ENCODE results near the gene RHBDF1.
A peak's percentile ranks its signal among the peaks of the same experiment; 100 is the strongest.
"Not testable (repeated sequence)": the region's sequence is repeated elsewhere in the genome, so short reads cannot be mapped to it uniquely, and the experiment has no call there.

The RHBDF1 gene

DNA sequence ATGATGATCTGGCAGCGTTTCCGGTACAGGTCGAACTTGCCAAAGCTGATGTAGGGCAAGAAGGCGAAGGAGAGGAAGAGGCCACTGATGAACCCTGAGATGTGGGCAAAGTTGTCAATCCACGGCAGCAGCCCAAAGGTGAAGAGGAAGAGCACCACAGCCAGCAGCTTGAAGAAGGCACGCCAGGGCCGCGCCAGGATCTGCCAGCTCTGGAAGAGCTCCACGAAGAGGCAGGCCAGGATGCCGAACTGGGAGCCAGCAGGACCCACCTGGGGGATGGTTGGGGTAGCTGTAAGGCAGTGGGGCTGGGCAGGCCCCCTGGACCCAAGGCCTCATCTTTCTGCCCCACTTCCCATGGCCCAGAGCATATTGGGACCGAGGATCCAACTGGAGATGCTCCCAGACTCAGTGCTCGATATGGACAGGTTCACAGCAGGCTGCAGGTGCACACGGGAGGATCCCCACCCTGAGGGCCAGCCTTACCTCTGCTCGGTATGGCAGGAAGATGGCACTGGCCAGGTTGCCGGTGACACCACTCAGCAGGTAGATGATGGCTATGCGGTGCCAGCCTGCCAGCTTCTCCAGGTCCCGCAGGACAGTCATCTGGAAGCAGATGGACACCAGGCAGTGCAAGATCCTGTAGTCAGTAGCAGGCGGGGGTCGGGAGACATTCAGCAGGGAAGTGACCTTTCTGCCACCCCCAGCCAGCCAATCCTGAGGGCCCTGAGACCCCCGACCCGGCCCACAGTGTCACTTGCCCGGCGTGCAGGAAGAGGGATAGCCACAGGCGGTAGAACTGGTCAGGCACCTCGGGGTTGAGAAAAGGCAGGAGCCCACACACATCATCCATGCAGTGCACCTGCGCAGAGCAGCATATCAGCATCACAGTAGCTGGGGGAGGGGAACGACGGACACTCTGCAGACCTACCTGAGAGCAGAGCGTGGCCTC lies 13.7 kb downstream of the RHBDF1 start:
- no peak for DNase-seq

DNA sequence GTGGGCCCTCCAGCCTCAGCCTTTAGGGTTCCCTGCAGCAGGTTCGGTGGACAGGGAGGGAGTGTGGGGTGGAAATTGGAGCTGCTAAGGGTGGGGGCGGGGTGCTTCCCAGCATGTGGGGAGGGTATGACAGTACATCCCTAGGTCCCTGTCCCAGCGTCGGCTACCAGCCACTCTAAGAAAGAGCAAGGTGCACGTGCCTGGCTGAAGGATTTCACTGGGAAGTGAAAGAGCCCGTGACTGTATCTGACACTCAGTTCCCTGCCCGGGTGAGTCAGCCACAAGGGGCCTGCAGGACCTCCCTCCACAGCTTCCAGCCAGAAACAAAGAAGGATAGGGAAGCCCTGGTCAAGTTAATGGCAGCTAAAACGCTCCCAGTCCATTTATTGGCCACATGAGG lies 14.7 kb downstream of the RHBDF1 start:
- no peak for DNase-seq

DNA sequence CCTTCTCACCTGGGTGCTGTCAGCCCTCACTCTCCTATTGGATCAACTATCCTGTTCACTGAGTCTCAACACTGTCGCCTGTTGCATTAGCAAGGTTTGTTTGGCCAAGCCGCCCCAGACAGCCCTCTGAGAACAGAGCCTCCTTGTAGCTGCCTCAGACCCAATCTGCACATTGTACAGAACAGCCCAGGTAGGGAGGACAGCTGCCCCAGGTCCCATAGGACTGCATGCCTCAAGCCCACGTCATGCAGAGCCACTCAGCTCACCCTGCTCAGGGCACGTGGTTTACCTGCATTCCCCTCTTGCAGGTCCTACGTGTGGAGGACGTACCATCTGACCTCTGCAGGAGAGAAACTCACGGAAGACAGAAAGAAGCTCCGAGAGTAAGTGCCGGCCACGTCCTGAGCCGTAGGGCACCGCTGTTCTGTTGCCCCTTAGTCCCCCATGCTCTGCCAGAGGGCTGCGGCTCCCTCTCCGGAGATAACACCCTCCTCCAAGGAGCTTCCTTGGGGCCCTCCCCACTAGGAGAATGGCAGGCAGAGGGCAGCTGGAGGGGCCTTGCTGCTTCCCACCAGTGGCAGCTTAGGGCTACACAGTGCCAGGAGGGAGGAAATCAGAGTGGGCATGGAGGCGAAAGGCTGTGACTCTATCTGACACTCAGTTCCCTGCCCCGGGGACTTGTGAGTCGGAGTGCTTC lies 16.1 kb downstream of the RHBDF1 start:
- no peak for DNase-seq

DNA sequence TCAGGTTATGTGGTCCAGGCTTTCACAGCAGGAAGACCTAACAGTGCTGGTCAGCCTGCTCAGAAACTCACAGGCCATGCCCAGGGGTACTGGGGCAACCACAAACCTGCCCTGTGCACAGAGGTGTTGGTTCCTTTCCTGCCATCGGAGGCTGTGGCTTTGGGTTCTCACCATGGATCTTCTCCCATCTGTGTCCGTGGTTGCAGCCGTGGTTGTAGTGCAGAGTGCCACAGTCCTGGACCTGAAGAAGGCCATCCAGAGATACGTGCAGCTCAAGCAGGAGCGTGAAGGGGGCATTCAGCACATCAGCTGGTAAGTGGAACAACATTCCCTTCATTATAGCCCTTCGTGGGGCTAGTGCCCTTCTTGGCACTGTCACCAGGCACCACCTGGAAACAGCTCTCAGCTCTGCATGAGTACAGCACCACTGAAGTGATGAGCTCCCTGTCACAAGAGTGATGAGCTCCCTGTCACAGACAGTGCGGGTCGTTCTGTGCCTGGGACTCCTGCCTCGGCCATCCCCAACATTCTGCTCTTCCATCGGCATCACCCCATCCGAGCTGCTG lies 16.8 kb downstream of the RHBDF1 start:
- DNase-seq: no peak

- DNase-seq: no peak
Measured at GRCh38 chr16:54237-54581, 18.2 kb downstream of the RHBDF1 start.

DNA sequence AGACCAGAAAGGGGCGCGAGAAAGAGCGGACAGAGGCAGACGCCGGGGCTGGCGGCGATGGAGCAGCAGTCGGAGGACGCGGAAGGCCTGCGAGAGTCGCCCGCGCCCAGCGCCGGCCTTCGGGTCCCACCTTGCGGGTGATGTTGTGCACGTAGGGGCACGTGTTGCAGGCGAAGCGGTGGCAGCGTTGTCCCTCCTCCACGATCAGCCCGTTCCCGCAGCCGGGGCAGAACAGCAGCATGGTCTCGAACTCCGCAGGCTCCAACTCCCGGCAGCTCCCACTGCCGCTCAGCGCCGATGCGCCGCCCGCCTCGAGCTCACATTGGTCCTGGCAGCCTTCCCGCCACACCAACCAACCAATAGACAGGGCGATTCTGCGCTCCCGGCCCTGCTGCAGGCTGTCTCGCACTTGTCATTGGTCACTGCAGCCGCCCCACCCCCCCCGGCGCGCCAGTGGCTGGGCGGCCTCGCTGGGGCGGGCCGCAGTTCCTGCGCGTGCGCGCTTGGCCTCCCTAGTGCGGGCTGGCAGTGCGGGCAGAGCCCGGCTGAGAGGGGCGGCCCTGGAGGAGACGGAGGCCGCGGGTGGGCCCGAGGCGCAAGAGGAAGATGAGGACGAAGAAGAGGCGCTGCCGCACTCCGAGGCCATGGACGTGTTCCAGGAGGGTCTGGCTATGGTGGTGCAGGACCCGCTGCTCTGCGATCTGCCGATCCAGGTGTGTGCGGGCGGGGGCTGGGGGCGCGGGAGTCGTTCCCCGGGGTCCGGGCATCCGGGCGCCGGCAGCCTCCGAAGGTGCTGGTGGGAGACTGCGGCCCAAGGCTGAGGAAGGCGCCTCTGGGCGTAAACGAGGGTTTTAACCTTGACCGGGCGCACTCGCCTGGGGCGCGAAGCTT lies 18.8 kb downstream of the RHBDF1 start, which contains the start of the genes POLR3K and SNRNP25:
Gene POLR3K (minus strand): TSS at position 263 of the 891 bp plus-strand sequence. CDS start 22 bp downstream, at position 241.
Gene SNRNP25 (plus strand): TSS at position 483 of the 891 bp plus-strand sequence. CDS start 189 bp downstream, at position 672.
- peak; percentile 99 for DNase-seq

GRCh38 chr16:50769-51591 lies 21.5 kb downstream of the RHBDF1 start:
- no peak for DNase-seq

DNA sequence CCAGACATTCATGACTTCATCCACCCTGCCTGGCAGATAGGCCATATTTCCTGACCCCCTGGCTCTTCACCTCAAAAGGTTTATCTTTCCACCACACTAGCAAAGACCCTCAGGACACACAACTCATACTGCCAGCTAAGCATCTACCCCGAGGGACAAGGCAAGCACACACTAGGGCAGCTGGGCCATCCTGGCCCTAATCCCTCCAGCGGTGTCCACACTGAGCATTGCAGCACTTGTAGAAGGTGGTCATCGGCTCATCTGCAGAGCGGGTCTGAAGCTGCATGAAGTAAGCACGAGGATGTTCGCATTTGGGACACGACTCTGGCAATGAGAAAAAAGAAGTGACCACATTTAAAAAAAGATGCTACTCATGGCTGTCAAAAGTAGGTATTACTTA lies 25.2 kb downstream of the RHBDF1 start:
- DNase-seq: no peak

DNA sequence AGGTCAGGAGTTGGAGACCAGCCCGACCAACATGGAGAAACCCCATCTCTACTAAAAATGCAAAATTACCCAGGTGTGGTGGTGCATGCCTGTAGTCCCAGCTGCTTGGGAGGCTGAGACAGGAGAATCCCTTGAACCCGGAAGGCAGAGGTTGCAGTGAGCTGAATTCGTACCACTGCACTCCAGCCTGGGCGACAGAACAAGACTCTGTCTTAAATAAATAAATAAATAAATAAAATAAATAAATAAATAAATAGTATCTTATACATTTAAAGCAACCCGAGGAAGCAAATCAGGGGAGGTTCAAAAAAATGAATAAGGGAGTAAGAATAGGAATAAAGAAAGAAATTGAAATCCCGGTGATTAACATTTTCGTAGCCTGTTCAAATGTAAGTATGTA lies 25.9 kb downstream of the RHBDF1 start:
- not testable (repeated sequence) for DNase-seq

- no peak for DNase-seq
Measured at GRCh38 chr16:45454-45853, 27.0 kb downstream of the RHBDF1 start.

GRCh38 chr16:44655-45054 lies 27.8 kb downstream of the RHBDF1 start:
- DNase-seq: no peak

DNA sequence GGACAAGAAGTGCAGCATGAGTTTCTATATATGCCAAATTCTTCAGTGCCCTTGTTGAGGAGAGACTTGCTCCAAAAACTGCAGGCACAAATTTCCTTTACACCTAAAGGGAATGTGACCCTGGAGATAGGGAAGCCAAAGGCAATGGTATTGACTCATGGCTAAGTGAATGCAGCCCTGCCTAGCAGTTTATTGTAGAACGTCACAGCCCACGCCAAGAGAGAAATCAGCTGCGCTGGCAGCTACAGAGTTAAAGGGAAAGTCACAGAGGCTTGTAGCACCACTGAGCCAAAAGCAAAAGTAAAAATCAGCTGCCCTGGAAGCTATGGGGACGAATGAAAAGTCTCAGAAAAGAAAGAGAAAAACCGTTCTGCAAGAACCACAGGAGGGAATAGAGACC lies 29.1 kb downstream of the RHBDF1 start:
- no peak for DNase-seq

- no peak for DNase-seq
Measured at GRCh38 chr16:42691-43090, 29.7 kb downstream of the RHBDF1 start.

DNA sequence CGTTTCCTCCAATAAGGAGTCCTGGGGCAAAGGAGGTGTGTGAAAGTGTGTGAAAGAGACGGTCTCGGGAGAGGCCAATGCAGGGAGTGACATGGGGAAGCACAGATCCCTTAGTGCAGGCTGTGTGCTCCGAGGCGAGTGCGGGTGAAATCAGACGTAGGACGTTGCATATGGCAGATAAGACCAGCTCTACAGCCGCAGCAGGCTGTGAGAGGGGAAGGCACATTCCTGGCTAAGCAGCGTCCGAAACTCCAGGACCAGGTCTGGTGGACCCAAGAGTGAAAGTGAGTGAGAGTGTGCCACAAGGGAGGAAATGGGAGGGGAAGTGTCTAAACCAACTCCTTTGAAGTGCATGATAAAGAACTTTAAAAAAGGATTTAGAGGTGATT lies 30.4 kb downstream of the RHBDF1 start:
- no peak for DNase-seq

DNA sequence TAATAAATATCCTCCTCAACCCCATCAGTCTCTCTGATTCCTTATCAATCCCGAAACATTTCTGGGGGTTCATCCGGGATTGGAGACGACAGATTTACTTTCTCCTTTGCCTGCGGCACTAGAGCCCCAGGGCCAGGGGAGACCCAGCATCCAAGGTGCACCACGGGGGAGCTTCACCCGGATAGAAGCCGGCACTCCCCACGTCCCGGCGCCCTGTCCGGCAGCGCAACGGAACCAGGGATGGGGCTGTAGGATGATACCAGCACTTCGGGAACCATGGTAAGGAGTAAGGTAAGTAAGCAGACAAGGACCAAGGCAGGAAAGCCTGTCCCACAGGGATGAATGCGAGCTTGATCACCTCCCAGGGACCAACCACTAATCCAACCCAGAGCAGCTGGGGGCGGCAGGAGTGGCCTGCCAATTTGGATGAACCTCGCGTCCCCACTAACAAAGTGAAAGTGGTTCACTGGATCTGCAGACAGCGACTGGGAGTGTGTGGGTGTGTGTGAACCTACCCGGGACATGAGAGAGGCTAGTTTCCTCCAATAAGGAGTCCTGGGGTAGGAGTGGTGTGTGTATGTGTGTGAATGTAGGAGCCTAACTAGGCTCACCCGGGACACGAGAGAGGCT lies 30.9 kb downstream of the RHBDF1 start:
- no peak for DNase-seq

DNA sequence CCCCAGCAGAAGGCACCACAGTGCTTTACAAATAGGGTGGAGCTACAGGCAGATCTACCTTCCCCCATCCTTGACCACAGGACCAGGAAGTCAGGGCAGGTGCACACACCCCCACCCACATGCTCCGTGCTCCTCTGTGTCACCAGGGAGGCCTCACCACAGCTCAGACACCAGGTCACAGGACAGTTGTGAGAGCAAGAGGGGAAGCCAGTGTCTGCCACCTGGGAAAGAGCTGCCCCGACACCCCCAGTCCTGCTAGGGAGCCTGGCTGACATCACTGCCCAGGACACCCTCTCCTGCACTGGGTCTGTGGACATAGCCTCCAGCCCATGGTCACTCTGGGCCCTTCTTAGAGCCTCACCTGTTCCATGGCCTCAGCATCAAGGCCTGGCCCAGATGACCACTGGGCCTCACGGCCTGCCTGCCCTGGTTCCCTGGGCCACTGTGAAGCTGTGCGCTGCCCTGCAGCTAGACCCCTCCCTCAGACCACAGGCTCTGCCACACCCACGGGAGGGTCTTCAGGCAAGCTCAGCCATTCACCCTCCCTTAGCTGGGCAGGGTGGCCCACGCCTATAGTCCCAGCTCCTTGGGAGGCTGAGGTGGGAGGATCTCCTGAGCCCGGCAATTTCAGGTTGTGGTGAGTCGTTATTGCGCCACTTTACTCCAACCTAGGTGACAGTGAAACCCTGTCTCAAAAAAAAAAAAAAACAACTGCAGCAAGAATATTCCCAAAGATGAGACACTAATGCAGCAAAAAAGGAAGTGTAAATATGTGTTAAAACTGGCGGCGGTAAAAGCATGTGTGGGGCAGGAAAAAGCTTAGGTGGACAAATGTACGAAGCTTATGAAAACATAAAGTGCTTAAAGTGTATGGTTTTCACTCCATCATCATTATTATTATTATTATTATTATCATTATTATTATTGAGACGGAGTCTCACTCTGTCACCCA lies 33.2 kb downstream of the RHBDF1 start:
- no peak for DNase-seq

GRCh38 chr16:38206-38605 lies 34.2 kb downstream of the RHBDF1 start:
- DNase-seq: not testable (repeated sequence)

DNA sequence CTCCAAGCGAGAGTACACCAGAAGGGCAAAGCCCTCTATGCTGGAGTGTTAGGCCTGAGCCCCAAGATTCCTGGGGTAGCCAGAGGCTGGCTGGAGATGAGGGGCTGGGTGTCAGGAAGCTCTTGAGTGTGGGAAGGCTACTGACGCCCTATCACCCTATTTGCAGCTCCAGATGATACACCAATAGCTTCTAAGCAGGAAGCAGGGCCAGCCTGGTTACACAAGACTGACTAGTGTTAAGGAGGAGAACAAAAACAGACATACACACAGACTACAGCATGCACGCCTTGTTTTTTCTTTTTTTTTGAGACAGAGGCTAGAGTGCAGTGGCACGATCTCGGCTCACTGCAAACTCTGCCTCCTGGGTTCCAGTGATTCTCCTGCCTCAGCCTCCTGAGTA lies 34.9 kb downstream of the RHBDF1 start:
- DNase-seq: no peak

GRCh38 chr16:36336-36984 lies 36.0 kb downstream of the RHBDF1 start:
- DNase-seq: no peak

All from right forelimb (tissue), 1 donor.